IMR-90 (cell line): ENCODE data around the gene PNMA6F. TPM values are rescaled to one million over a fixed set of nuclear protein-coding genes. Genes with fewer than 3 reads are reported as not detected.

Experiments used
- ATAC-seq: fragments of 200-7000 bp; cut with Tn5 transposase; 2 replicates; pipeline ENCODE4 v1.9.1; 2020; ENCODE audit warnings: low read depth, mild to moderate bottlenecking, moderate library complexity
- BruUV-seq: library from RNA; stranded (reverse); fragments of 400-500 nt; replicated peaks from 2 replicates; lab custom pipeline; 2021; lab: Mats Ljungman, UMichigan
- CTCF ChIA-PET: fragments of 300-600 bp; formaldehyde crosslinking; extraction: SDS; loops from one replicate; lab custom pipeline; 2021; ENCODE audit warnings: antibody characterized with exemption; lab: Yijun Ruan, JAX
- POLR2A ChIA-PET: fragments of 300-600 bp; sonication (Branson Sonifier 250); formaldehyde crosslinking; loops from one replicate; lab custom pipeline; 2022; ENCODE audit warnings: antibody characterized with exemption; ENCODE audit not compliant: unreplicated experiment; lab: Charles Lee
- DNase-seq: peaks from one replicate; pipeline ENCODE4 v3.0.0; 2013
- H2AFZ ChIP-seq: replicated peaks from 2 replicates; pipeline ENCODE3; 2013; ENCODE audit warnings: low read length, mild to moderate bottlenecking; ENCODE audit not compliant: poor library complexity
- H2AK5ac ChIP-seq: 2 replicates; pipeline ENCODE4 v1.6.1; 2013; ENCODE audit warnings: low read depth, low read length, inconsistent platforms
- H2AK9ac ChIP-seq: replicated peaks from 2 replicates; pipeline ENCODE3; 2013; ENCODE audit warnings: mild to moderate bottlenecking, low read depth, low read length, moderate library complexity; ENCODE audit not compliant: poor library complexity
- H2BK120ac ChIP-seq: 2 replicates; pipeline ENCODE4 v1.6.1; 2013; ENCODE audit warnings: low read depth, low read length, inconsistent platforms
- H2BK15ac ChIP-seq: 3 replicates; pipeline ENCODE4 v1.6.1; 2013; ENCODE audit warnings: low read depth, low read length, inconsistent platforms
- H2BK20ac ChIP-seq: 2 replicates; pipeline ENCODE4 v1.6.1; 2013; ENCODE audit warnings: low read depth, mild to moderate bottlenecking, inconsistent platforms, low read length, moderate library complexity
- H2BK5ac ChIP-seq: 2 replicates; pipeline ENCODE4 v1.6.1; 2013; ENCODE audit warnings: mild to moderate bottlenecking, low read depth, low read length, inconsistent platforms; ENCODE audit not compliant: poor library complexity, severe bottlenecking
- H3K14ac ChIP-seq: replicated peaks from 2 replicates; pipeline ENCODE4 v1.6.1; 2013; ENCODE audit warnings: low read depth, low read length, inconsistent platforms
- H3K18ac ChIP-seq: 2 replicates; pipeline ENCODE4 v1.6.1; 2013; ENCODE audit warnings: low read depth, low read length, control low read depth
- H3K23ac ChIP-seq: 2 replicates; pipeline ENCODE4 v1.6.1; 2013; ENCODE audit warnings: low read depth, low read length, inconsistent platforms
- H3K27ac ChIP-seq: 2 replicates; pipeline ENCODE4 v1.5.1; 2013; ENCODE audit warnings: mild to moderate bottlenecking, control low read depth, low read length; ENCODE audit not compliant: insufficient read depth
- H3K27me3 ChIP-seq: 2 replicates; pipeline ENCODE4 v1.6.1; 2013; ENCODE audit warnings: low read length; ENCODE audit not compliant: control insufficient read depth, insufficient read depth
- H3K36me3 ChIP-seq: 2 replicates; pipeline ENCODE4 v1.6.1; 2013; ENCODE audit warnings: low read length, mixed read lengths; ENCODE audit not compliant: control insufficient read depth, insufficient read depth
- H3K4ac ChIP-seq: 2 replicates; pipeline ENCODE4 v1.6.1; 2013; ENCODE audit warnings: low read depth, low read length, inconsistent platforms
- H3K4me1 ChIP-seq: 2 replicates; pipeline ENCODE4 v1.6.1; 2013; ENCODE audit warnings: low read length, mixed read lengths; ENCODE audit not compliant: control insufficient read depth, insufficient read depth
- H3K4me2 ChIP-seq: 2 replicates; pipeline ENCODE4 v1.6.1; 2013; ENCODE audit warnings: low read depth, mild to moderate bottlenecking, control low read depth, low read length, moderate library complexity
- H3K4me3 ChIP-seq: 2 replicates; pipeline ENCODE4 v1.5.1; 2013; ENCODE audit warnings: low read depth, mild to moderate bottlenecking, control low read depth, low read length, moderate library complexity; ENCODE audit not compliant: insufficient read depth
- H3K56ac ChIP-seq: 2 replicates; pipeline ENCODE4 v1.6.1; 2013; ENCODE audit warnings: low read length, inconsistent platforms; ENCODE audit not compliant: insufficient read depth; ENCODE audit errors: extremely low read depth
- H3K79me1 ChIP-seq, 2 experiments: 2 replicates each; pipeline ENCODE4 v1.6.1; 2013; ENCODE audit warnings: low read length in 2 of 2, inconsistent platforms in 1 of 2, low read depth in 1 of 2
- H3K9ac ChIP-seq: 2 replicates; pipeline ENCODE4 v1.6.1; 2013; ENCODE audit warnings: low read depth, low read length, control low read depth
- H3K9me1 ChIP-seq: 2 replicates; pipeline ENCODE4 v1.6.1; 2013; ENCODE audit warnings: low read length, inconsistent platforms; ENCODE audit not compliant: insufficient read depth
- H3K9me3 ChIP-seq: 2 replicates; pipeline ENCODE4 v1.6.1; 2013; ENCODE audit warnings: low read length; ENCODE audit not compliant: control insufficient read depth, insufficient read depth
- H4K20me1 ChIP-seq: 2 replicates; pipeline ENCODE4 v1.6.1; 2013; ENCODE audit warnings: low read length, inconsistent platforms; ENCODE audit not compliant: insufficient read depth
- H4K5ac ChIP-seq: 2 replicates; pipeline ENCODE4 v1.6.1; 2013; ENCODE audit warnings: mild to moderate bottlenecking, low read depth, low read length, control low read depth
- H4K8ac ChIP-seq, 2 experiments: 2 replicates each; pipeline ENCODE4 v1.6.1; 2013; ENCODE audit warnings: low read depth in 2 of 2, low read length in 2 of 2, control low read depth in 1 of 2, inconsistent platforms in 1 of 2
- H4K91ac ChIP-seq: 2 replicates; pipeline ENCODE4 v1.6.1; 2013; ENCODE audit warnings: low read depth, low read length, inconsistent platforms; ENCODE audit not compliant: insufficient read depth
- BHLHE40 ChIP-seq: fragments of 150-350 bp; IDR thresholded peaks from 2 replicates; pipeline ENCODE4 v1.6.1; 2016; ENCODE audit warnings: mild to moderate bottlenecking, low read depth, low read length
- CEBPB ChIP-seq: IDR thresholded peaks from 2 replicates; pipeline ENCODE4 v1.6.1; 2012; ENCODE audit warnings: low read depth, low read length, improper control_type of control experiment
- CHD1 ChIP-seq: IDR thresholded peaks from 2 replicates; pipeline ENCODE4 v1.6.1; 2012; ENCODE audit warnings: low read depth, low read length, improper control_type of control experiment
- MAFK ChIP-seq: IDR thresholded peaks from 2 replicates; pipeline ENCODE4 v1.6.1; 2012; ENCODE audit warnings: low read depth, low read length, improper control_type of control experiment
- MAZ ChIP-seq: IDR thresholded peaks from 2 replicates; pipeline ENCODE4 v1.6.1; 2012; ENCODE audit warnings: low read depth, mild to moderate bottlenecking, low read length, improper control_type of control experiment, moderate library complexity, borderline replicate concordance
- MXI1 ChIP-seq: IDR thresholded peaks from 2 replicates; pipeline ENCODE4 v1.6.1; 2012; ENCODE audit warnings: low read depth, mild to moderate bottlenecking, low read length, moderate library complexity, borderline replicate concordance
- POLR2A ChIP-seq: IDR thresholded peaks from 2 replicates; pipeline ENCODE4 v1.6.1; 2012; ENCODE audit warnings: mild to moderate bottlenecking, low read depth, low read length
- RAD21 ChIP-seq: IDR thresholded peaks from 2 replicates; pipeline ENCODE4 v1.6.1; 2012; ENCODE audit warnings: low read length, improper control_type of control experiment
- RFX5 ChIP-seq: IDR thresholded peaks from 2 replicates; pipeline ENCODE4 v1.8.0; 2012; ENCODE audit warnings: low read depth, mild to moderate bottlenecking, low read length, moderate library complexity
- SMC3 ChIP-seq: fragments of 150-350 bp; IDR thresholded peaks from 2 replicates; pipeline ENCODE4 v1.6.1; 2016; ENCODE audit warnings: low read depth, mild to moderate bottlenecking, antibody characterized with exemption, low read length, moderate library complexity
- WGBS, 2 experiments: methylation state at CpG; one replicate each; pipeline versions ENCODE4 v1.1.5 to v1.1.7; 2013; ENCODE audit warnings: missing lambda C conversion rate in 2 of 2; ENCODE audit not compliant: insufficient read length in 1 of 2; ENCODE audit errors: extremely low coverage in 2 of 2; 5-methylcytosine and 5-hydroxymethylcytosine counted together
- dilution Hi-C: fragments of 300-500 bp; cut with HindIII; formaldehyde crosslinking; loops from one replicate; pipeline ENCODE4 v1.14.3; 2018; ENCODE audit warnings: low sequenced_read_pairs; ENCODE audit not compliant: unreplicated experiment
- in situ Hi-C: fragments of 300-500 bp; cut with MboI; formaldehyde crosslinking; loops from 3 replicates; pipeline ENCODE4 v1.14.3; 2019; ENCODE audit warnings: low sequenced_read_pairs, inconsistent platforms, mixed read lengths
- intact Hi-C: fragments of 100-400 bp; cut with micrococcal nuclease; formaldehyde crosslinking; loops from 2 replicates; pipeline ENCODE4 v1.10.0; 2022
- polyA plus RNA-seq, 3 experiments: library from polyadenylated mRNA; depleted of rRNA; stranded (reverse); fragments of >200 nt; gene quantifications; 2 replicates each; pipeline ENCODE4 v1.2.3, GENCODE V29; 2012; ENCODE audit warnings: low replicate concordance in 1 of 3
- total RNA-seq: library from RNA; depleted of rRNA; stranded (reverse); fragments of >200 nt; gene quantifications from 2 replicates; pipeline ENCODE4 v1.2.3, GENCODE V29; 2012

PNMA6F gene
- total and polyA plus RNA-seq, 2 of the 4 experiments (the other 2 are of a cell fraction) = not detected

DNA sequence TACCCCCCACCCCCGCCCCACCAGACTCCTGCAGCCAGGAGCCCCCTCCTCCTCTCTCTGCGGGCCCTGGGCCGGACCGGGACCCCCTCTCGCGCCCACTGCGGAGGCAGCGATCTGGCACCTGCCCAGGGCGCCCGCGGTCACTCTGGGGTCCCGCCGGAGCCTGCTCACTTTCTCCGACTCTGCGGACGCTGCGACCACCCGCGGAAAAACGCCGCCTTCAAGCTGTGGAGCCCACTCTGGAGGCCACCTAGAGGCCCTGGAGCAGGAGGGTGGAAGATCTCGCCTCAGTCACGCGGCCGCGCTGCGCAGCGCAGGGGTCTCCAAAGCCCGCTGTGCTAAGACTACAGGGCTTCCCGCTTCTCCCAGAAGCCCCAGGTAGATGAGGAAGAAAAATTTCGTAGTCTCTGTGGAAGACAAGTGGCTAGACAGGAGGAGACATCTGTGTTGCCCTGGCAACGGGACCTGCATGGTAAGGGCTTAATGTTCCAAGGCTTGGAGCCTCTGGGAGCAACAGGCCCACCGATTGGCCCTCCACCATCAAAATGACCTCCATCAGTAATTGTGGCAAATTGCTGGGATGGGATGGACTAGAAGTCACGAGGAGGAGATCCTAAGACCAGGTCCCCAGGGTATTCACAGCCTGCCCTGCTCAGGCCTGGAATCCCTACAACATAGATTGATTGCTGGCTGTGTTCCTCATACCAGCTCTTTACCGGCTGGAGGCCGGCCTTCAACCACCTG lies at the start of gene PNMA6F (continued):
- no peak for TF ChIP-seq MAZ
- no peak for TF ChIP-seq POLR2A

GRCh38 chrX:153371256-153371655 lies 49.7 kb upstream of the PNMA6F start:
- H4K91ac ChIP-seq = no peak overlapping the region
- H3K4me3 ChIP-seq = no peak overlapping the region
- no peaks in the 10 kb centered on the region for H3K4me1 ChIP-seq
- no CpG with 5 or more reads among the region's 3 CpGs for WGBS, 2 experiments
- H2AK9ac ChIP-seq = no peak overlapping the region
- peak; percentile 29 for ATAC-seq
- peaks cover 8% of the 10 kb centered on the region for H3K27me3 ChIP-seq
- H2AFZ ChIP-seq = no peak overlapping the region
- no peak overlapping the region for H2BK120ac ChIP-seq
- H3K4me2 ChIP-seq = no peak overlapping the region
- no peak overlapping the region for H4K5ac ChIP-seq
- TF ChIP-seq RFX5 (no peak), RAD21 (no peak), POLR2A (no peak), BHLHE40 (no peak), MAFK (no peak), MXI1 (no peak), CEBPB (no peak), CHD1 (no peak), SMC3 (no peak)
- no peak overlapping the region for H2BK15ac ChIP-seq
- intact Hi-C loops (no loop called here), dilution Hi-C loops (no loop called here), in situ Hi-C loops (no loop called here)
- H3K9me3 ChIP-seq = 0 out of 2 replicates have a peak, but pooled peaks cover 2% of the 10 kb centered on the region
- no peak overlapping the region for H3K14ac ChIP-seq
- H4K20me1 ChIP-seq = no peaks in the 10 kb centered on the region
- no peaks in the 10 kb centered on the region for H3K9me1 ChIP-seq
- no peak overlapping the region for H4K8ac ChIP-seq
- no peak overlapping the region for H3K4ac ChIP-seq
- no peak overlapping the region for H3K9ac ChIP-seq
- no peak overlapping the region for H3K23ac ChIP-seq
- CTCF ChIA-PET = no interaction called here
- no peak overlapping the region for H2BK20ac ChIP-seq
- no peak overlapping the region for H3K56ac ChIP-seq
- no TSS peak for BruUV-seq
- no peak overlapping the region for H3K27ac ChIP-seq
- POLR2A ChIA-PET = no interaction called here
- no peaks in the 10 kb centered on the region for H3K79me1 ChIP-seq
- H3K18ac ChIP-seq = no peak overlapping the region
- H3K36me3 ChIP-seq = no peaks in the 10 kb centered on the region
- no peak overlapping the region for H2BK5ac ChIP-seq
- H2AK5ac ChIP-seq = no peak overlapping the region
- DNase-seq = no peak
